IMR-90 (cell line): ENCODE measurements around the gene OVCH2.

Experiments
- BHLHE40 ChIP-seq: fragments of 150-350 bp; IDR thresholded peaks from 2 replicates; pipeline ENCODE4 v1.6.1; 2016; ENCODE audit warnings: mild to moderate bottlenecking, low read depth, low read length
- CEBPB ChIP-seq: IDR thresholded peaks from 2 replicates; pipeline ENCODE4 v1.6.1; 2012; ENCODE audit warnings: low read depth, low read length, improper control_type of control experiment
- CHD1 ChIP-seq: IDR thresholded peaks from 2 replicates; pipeline ENCODE4 v1.6.1; 2012; ENCODE audit warnings: low read depth, low read length, improper control_type of control experiment
- CTCF ChIP-seq: conservative IDR thresholded peaks from 2 replicates; pipeline ENCODE4 v1.5.1; 2012; ENCODE audit warnings: mild to moderate bottlenecking, low read depth, low read length, improper control_type of control experiment
- FOS ChIP-seq: fragments of 150-350 bp; IDR thresholded peaks from 2 replicates; pipeline ENCODE4 v1.6.1; 2016; ENCODE audit warnings: low read depth, low read length
- MAFK ChIP-seq: IDR thresholded peaks from 2 replicates; pipeline ENCODE4 v1.6.1; 2012; ENCODE audit warnings: low read depth, low read length, improper control_type of control experiment
- MAZ ChIP-seq: IDR thresholded peaks from 2 replicates; pipeline ENCODE4 v1.6.1; 2012; ENCODE audit warnings: low read depth, mild to moderate bottlenecking, low read length, improper control_type of control experiment, moderate library complexity, borderline replicate concordance
- MXI1 ChIP-seq: IDR thresholded peaks from 2 replicates; pipeline ENCODE4 v1.6.1; 2012; ENCODE audit warnings: low read depth, mild to moderate bottlenecking, low read length, moderate library complexity, borderline replicate concordance
- POLR2A ChIP-seq: IDR thresholded peaks from 2 replicates; pipeline ENCODE4 v1.6.1; 2012; ENCODE audit warnings: mild to moderate bottlenecking, low read depth, low read length
- RAD21 ChIP-seq: IDR thresholded peaks from 2 replicates; pipeline ENCODE4 v1.6.1; 2012; ENCODE audit warnings: low read length, improper control_type of control experiment
- RCOR1 ChIP-seq: IDR thresholded peaks from 2 replicates; pipeline ENCODE4 v1.6.1; 2012; ENCODE audit warnings: mild to moderate bottlenecking, low read length, improper control_type of control experiment; ENCODE audit not compliant: insufficient replicate concordance
- RFX5 ChIP-seq: IDR thresholded peaks from 2 replicates; pipeline ENCODE4 v1.8.0; 2012; ENCODE audit warnings: low read depth, mild to moderate bottlenecking, low read length, moderate library complexity
- SMC3 ChIP-seq: fragments of 150-350 bp; IDR thresholded peaks from 2 replicates; pipeline ENCODE4 v1.6.1; 2016; ENCODE audit warnings: low read depth, mild to moderate bottlenecking, antibody characterized with exemption, low read length, moderate library complexity

GRCh38 chr11:7651700-7652099 lies 54.6 kb downstream of the OVCH2 start:
- TF ChIP-seq CEBPB = no peak
- no peak for TF ChIP-seq CTCF
- TF ChIP-seq BHLHE40 = no peak
- no peak for TF ChIP-seq POLR2A
- no peak for TF ChIP-seq CHD1
- no peak for TF ChIP-seq MAFK
- TF ChIP-seq RAD21 = no peak
- no peak for TF ChIP-seq RFX5
- no peak for TF ChIP-seq RCOR1
- TF ChIP-seq MAZ = no peak
- TF ChIP-seq FOS = no peak
- no peak for TF ChIP-seq SMC3
- TF ChIP-seq MXI1 = no peak
